Fibroblast of the aortic adventitia (primary cell): ENCODE measurements around the gene SCEL. TPM values are rescaled to one million over a fixed set of nuclear protein-coding genes. Genes with fewer than 3 reads are reported as not detected.
"Not testable (repeated sequence)": the region's sequence is repeated elsewhere in the genome, so short reads cannot be mapped to it uniquely, and the experiment has no call there.

Source experiments
- DNase-seq: peaks from one replicate; pipeline ENCODE4 v3.0.0-alpha.2; 2010; ENCODE audit warnings: low read depth
- H3K4me3 ChIP-seq: 2 replicates; pipeline ENCODE4 v1.5.1; 2011; ENCODE audit warnings: low read depth, mild to moderate bottlenecking, control low read depth, low read length, moderate library complexity
- CTCF ChIP-seq: IDR thresholded peaks from 2 replicates; pipeline ENCODE4 v1.5.1; 2011; ENCODE audit warnings: mild to moderate bottlenecking, low read length, control low read depth, inconsistent platforms; ENCODE audit not compliant: insufficient read depth
- total RNA-seq: library from RNA; depleted of rRNA; stranded (reverse); fragments of >200 nt; gene quantifications from 2 replicates; pipeline ENCODE4 v1.2.3, GENCODE V29; 2012; ENCODE audit warnings: low replicate concordance

The SCEL gene
- total RNA-seq, 1 donor = not detected

GRCh38 chr13:77623806-77624205, 88.3 kb downstream of the SCEL start:
- no peak for TF ChIP-seq CTCF
- no peak overlapping the region for H3K4me3 ChIP-seq
- no peak for DNase-seq

GRCh38 chr13:77628170-77628569, 92.7 kb downstream of the SCEL start:
- TF ChIP-seq CTCF = no peak
- DNase-seq = no peak
- no peak overlapping the region for H3K4me3 ChIP-seq

GRCh38 chr13:77637588-77637987, 102.1 kb downstream of the SCEL start:
- no peak overlapping the region for H3K4me3 ChIP-seq
- no peak for TF ChIP-seq CTCF
- DNase-seq = no peak

- no peak overlapping the region for H3K4me3 ChIP-seq
- no peak for DNase-seq
- TF ChIP-seq CTCF = no peak
Observed at GRCh38 chr13:77650409-77650808, 114.9 kb downstream of the SCEL start.

- H3K4me3 ChIP-seq = no peak overlapping the region
- TF ChIP-seq CTCF = no peak
- DNase-seq = no peak
Observed at GRCh38 chr13:77653301-77653700, 117.8 kb downstream of the SCEL start.

- not testable (repeated sequence) for H3K4me3 ChIP-seq, DNase-seq
Observed at GRCh38 chr13:77660016-77660415, 124.5 kb downstream of the SCEL start.

GRCh38 chr13:77660841-77661250, 125.3 kb downstream of the SCEL start:
- no peak for DNase-seq
- TF ChIP-seq CTCF = no peak
- H3K4me3 ChIP-seq = no peak overlapping the region

- H3K4me3 ChIP-seq = not testable (repeated sequence)
Observed at GRCh38 chr13:77662301-77662700, 126.8 kb downstream of the SCEL start.

GRCh38 chr13:77662831-77663230, 127.3 kb downstream of the SCEL start:
- not testable (repeated sequence) for DNase-seq, H3K4me3 ChIP-seq

More at GRCh38 chr13:77662301-77662700, 126.8 kb downstream of the SCEL start:
- DNase-seq = not testable (repeated sequence)
